Memory B cell (primary cell): ENCODE measurements around the gene GAPDHS.

Source experiments
- ATAC-seq: fragments of 150-1000 bp; cut with Tn5 transposase; 2 replicates; pipeline ENCODE4 v1.10.0; 2021; ENCODE audit warnings: low read depth, mild to moderate bottlenecking, moderate library complexity
- DNase-seq, 2 donors: peaks; one replicate each; pipeline ENCODE4 v3.0.0; 2022; ENCODE audit warnings: low spot score in 2 of 2
- H3K27ac Mint-ChIP-seq: one replicate; pipeline ENCODE4 v1.8.0; 2022; ENCODE audit warnings: mild to moderate bottlenecking, moderate library complexity, mixed read lengths
- H3K27me3 Mint-ChIP-seq: one replicate; pipeline ENCODE4 v1.8.0; 2022; ENCODE audit warnings: mixed read lengths
- H3K36me3 Mint-ChIP-seq: one replicate; pipeline ENCODE4 v1.8.0; 2022; ENCODE audit warnings: mild to moderate bottlenecking, mixed read lengths
- H3K4me1 Mint-ChIP-seq: one replicate; pipeline ENCODE4 v1.8.0; 2022; ENCODE audit warnings: mixed read lengths
- H3K4me3 Mint-ChIP-seq: one replicate; pipeline ENCODE4 v1.8.0; 2022; ENCODE audit warnings: mild to moderate bottlenecking, moderate library complexity, mixed read lengths
- H3K9me3 Mint-ChIP-seq: one replicate; pipeline ENCODE4 v1.8.0; 2022; ENCODE audit warnings: mixed read lengths

GAPDHS gene

GRCh38 chr19:35501684-35502083 is 31.6 kb upstream of the GAPDHS start:
- H3K4me1 Mint-ChIP-seq: no peaks in the 10 kb centered on the region
- H3K27ac Mint-ChIP-seq: no peak overlapping the region
- peaks cover 23% of the 10 kb centered on the region for H3K27me3 Mint-ChIP-seq
- H3K4me3 Mint-ChIP-seq: no peak overlapping the region
- H3K9me3 Mint-ChIP-seq: no peaks in the 10 kb centered on the region
- DNase-seq (no peak), ATAC-seq (no peak)
- H3K36me3 Mint-ChIP-seq: no peaks in the 10 kb centered on the region

DNA sequence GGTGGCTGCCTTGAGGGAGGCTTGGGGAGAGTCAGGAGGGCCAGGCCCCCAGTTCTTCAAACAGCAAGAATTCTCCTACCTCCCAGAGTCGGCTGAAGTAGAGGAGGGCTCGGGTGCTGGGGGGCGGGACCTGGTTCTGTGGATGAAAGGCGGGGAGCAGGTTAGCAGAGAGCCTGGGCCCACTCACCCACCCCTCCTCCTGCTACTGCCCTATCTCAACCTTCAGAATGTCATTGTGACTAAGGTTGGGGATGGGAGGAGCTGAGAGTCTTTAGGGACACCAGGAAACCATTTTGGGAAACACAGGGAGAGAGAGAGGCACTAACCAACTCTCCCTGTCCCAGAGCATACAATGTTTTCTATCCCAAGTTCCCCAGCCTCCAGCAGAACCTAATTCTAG is 30.5 kb upstream of the GAPDHS start:
- no peak overlapping the region for H3K4me3 Mint-ChIP-seq
- H3K27me3 Mint-ChIP-seq: peaks cover 26% of the 10 kb centered on the region
- H3K9me3 Mint-ChIP-seq: no peaks in the 10 kb centered on the region
- no peak for ATAC-seq
- no peaks in the 10 kb centered on the region for H3K4me1 Mint-ChIP-seq
- H3K36me3 Mint-ChIP-seq: no peaks in the 10 kb centered on the region
- DNase-seq: no peak
- no peak overlapping the region for H3K27ac Mint-ChIP-seq

GRCh38 chr19:35506011-35506410 is 27.2 kb upstream of the GAPDHS start:
- no peak for ATAC-seq
- Mint-ChIP-seq H3K4me1 (peaks cover 12% of the 10 kb centered on the region), H3K4me3 (no peak overlapping the region), H3K36me3 (no peaks in the 10 kb centered on the region), H3K27me3 (peaks cover 18% of the 10 kb centered on the region), H3K9me3 (no peaks in the 10 kb centered on the region), H3K27ac (no peak overlapping the region)
- no peak for DNase-seq

DNA sequence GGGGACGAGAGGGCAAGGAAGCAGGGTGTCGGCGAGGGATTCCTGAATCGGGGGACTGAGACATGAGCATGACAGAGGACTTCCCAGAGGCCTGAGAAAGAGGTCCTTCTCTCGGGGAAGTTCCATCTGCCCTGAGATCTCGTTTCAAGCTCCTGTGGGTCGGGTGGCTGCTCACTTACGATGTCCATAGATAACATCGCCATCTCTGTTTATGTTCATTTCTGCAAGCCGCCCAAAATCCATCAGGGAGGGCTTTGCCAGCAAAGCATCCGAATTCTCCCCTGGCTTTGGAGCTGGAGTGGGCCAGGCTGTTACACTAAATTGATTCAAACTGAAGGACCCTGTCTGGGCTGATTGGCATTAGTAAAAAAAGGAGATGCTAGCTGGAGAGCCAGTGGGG is 25.7 kb upstream of the GAPDHS start:
- H3K4me3 Mint-ChIP-seq: no peak overlapping the region
- no peak for ATAC-seq
- no peak overlapping the region for H3K27ac Mint-ChIP-seq
- peaks cover 12% of the 10 kb centered on the region for H3K4me1 Mint-ChIP-seq
- H3K36me3 Mint-ChIP-seq: no peaks in the 10 kb centered on the region
- DNase-seq: no peak
- H3K27me3 Mint-ChIP-seq: peaks cover 16% of the 10 kb centered on the region
- H3K9me3 Mint-ChIP-seq: no peaks in the 10 kb centered on the region

DNA sequence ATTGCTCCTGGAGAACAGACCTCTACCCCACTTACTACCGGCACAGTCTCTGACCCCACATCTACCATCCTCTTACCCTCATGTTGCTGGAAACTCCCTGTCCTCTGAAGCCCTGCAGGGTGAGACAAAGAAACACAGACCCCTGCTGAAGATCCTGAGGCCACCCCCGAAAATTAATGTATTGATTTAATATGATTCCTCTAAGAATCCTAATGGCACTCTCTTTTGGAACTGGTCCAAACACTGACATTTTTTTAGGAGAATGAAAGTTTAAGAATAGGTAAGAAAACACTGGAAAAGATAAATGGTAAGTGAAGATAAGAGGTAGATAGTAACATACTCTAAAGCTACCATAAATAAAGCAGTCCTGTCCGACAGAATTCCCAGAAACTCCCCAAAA is 25.1 kb upstream of the GAPDHS start:
- Mint-ChIP-seq H3K4me3 (no peak overlapping the region), H3K4me1 (peaks cover 12% of the 10 kb centered on the region), H3K27ac (no peak overlapping the region), H3K9me3 (no peaks in the 10 kb centered on the region), H3K36me3 (no peaks in the 10 kb centered on the region), H3K27me3 (peaks cover 17% of the 10 kb centered on the region)
- DNase-seq (no peak), ATAC-seq (no peak)

DNA sequence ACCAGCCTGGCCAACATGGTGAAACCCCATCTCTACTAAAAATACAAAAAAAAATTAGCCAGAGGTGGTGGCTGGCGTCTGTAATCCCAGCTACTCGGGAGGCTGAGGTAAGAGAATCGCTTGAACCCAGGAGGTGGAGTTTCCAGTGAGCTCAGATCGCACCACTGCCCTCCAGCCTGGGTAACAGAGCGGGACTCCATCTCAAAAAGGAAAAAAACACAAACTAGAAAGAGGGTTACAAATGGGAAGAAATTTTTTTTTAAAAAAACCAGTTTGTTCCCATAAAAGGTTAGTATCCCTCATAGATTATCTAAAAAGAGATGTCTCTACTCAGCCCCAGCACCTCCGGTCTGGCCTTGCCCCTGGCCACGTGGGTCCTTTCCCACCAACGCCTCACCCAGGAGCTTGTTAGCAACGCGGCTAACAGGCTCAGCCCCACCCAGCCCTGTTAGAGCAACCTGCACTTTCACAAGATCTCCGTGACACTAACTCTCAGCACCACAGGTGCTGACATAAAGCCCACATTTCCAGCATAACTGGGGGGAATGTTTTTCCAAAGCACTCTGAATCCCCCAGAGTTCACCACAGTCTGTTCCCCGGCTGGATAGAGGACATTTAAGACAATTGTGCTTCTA is 24.1 kb upstream of the GAPDHS start:
- peaks cover 12% of the 10 kb centered on the region for H3K4me1 Mint-ChIP-seq
- ATAC-seq: peak; percentile 65
- H3K9me3 Mint-ChIP-seq: no peaks in the 10 kb centered on the region
- no peaks in the 10 kb centered on the region for H3K36me3 Mint-ChIP-seq
- H3K4me3 Mint-ChIP-seq: peak overlapping the region; percentile 79
- no peak overlapping the region for H3K27ac Mint-ChIP-seq
- DNase-seq: no peak
- peaks cover 19% of the 10 kb centered on the region for H3K27me3 Mint-ChIP-seq

GRCh38 chr19:35509861-35510625 is 23.2 kb upstream of the GAPDHS start:
- H3K4me1 Mint-ChIP-seq: peaks cover 15% of the 10 kb centered on the region
- H3K9me3 Mint-ChIP-seq: no peaks in the 10 kb centered on the region
- H3K27me3 Mint-ChIP-seq: peaks cover 22% of the 10 kb centered on the region
- H3K27ac Mint-ChIP-seq: peak overlapping the region; percentile 56
- H3K36me3 Mint-ChIP-seq: no peaks in the 10 kb centered on the region
- ATAC-seq (peak; percentile 83), DNase-seq (peak; percentile 74 to 86)
- peak overlapping the region; percentile 79 for H3K4me3 Mint-ChIP-seq

- Mint-ChIP-seq H3K9me3 (no peaks in the 10 kb centered on the region), H3K27me3 (peaks cover 22% of the 10 kb centered on the region), H3K36me3 (no peaks in the 10 kb centered on the region), H3K27ac (peak overlapping the region; percentile 56), H3K4me1 (peaks cover 15% of the 10 kb centered on the region), H3K4me3 (peak overlapping the region; percentile 79)
- no peak for DNase-seq
- ATAC-seq: no peak
Measured at GRCh38 chr19:35510626-35510964, 22.7 kb upstream of the GAPDHS start.

- DNase-seq: no peak
- no peak overlapping the region for H3K4me3 Mint-ChIP-seq
- peaks cover 18% of the 10 kb centered on the region for H3K27me3 Mint-ChIP-seq
Measured at GRCh38 chr19:35511337-35511736, 21.9 kb upstream of the GAPDHS start.

GRCh38 chr19:35512831-35513627 is 20.2 kb upstream of the GAPDHS start:
- Mint-ChIP-seq H3K9me3 (no peaks in the 10 kb centered on the region), H3K27ac (no peak overlapping the region), H3K27me3 (peaks cover 20% of the 10 kb centered on the region), H3K4me3 (no peak overlapping the region), H3K4me1 (peaks cover 15% of the 10 kb centered on the region), H3K36me3 (no peaks in the 10 kb centered on the region)
- ATAC-seq (no peak), DNase-seq (no peak)

More at GRCh38 chr19:35511337-35511736, 21.9 kb upstream of the GAPDHS start:
- no peak overlapping the region for H3K27ac Mint-ChIP-seq
- peaks cover 15% of the 10 kb centered on the region for H3K4me1 Mint-ChIP-seq
- no peak for ATAC-seq
- no peaks in the 10 kb centered on the region for H3K9me3 Mint-ChIP-seq
- no peaks in the 10 kb centered on the region for H3K36me3 Mint-ChIP-seq

GRCh38 chr19:35513628-35514281 is 19.5 kb upstream of the GAPDHS start, which contains the start of gene DMKN:
TSS of gene DMKN (minus strand) at chr19:35513649. CDS start at chr19:35513475, 174 bp downstream.
- Mint-ChIP-seq H3K27ac (no peak within 1 kb of the TSS), H3K36me3 (no peaks in the 10 kb centered on the region), H3K4me1 (peaks cover 15% of the 10 kb centered on the region), H3K27me3 (peaks cover 23% of the 10 kb centered on the region), H3K9me3 (no peaks in the 10 kb centered on the region), H3K4me3 (no peak within 1 kb of the TSS)
- ATAC-seq (no peak), DNase-seq (no peak)

DNA sequence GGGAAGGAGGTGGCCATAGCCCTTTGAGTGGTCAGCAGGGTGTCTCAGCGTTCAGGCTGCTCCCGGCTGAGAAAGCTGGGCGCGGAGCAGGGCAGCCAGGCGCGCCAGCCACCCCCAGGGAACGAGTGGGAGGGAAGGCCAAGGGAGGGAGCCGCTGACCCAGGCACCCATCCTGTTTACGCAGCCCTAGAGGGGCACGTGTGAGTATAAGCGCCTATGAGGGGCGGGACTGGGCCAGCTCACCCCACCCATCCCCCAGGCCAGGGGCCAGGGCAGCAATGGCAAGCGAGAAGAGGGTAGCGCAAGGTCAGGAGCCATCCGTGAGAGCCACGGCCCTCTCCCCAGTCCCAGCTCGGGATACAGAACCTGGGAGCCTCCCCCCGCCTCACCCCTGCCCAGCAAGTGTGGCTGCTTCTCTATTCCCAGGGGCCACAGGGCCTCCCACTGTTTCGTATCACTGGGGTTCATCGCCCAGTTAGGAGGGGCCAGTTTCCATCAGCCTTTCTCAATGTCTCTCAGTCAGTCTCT is 18.9 kb upstream of the GAPDHS start:
- H3K4me1 Mint-ChIP-seq: peaks cover 13% of the 10 kb centered on the region
- no peak for ATAC-seq
- H3K27me3 Mint-ChIP-seq: peaks cover 26% of the 10 kb centered on the region
- no peak for DNase-seq
- H3K4me3 Mint-ChIP-seq: no peak overlapping the region
- no peaks in the 10 kb centered on the region for H3K36me3 Mint-ChIP-seq
- no peak overlapping the region for H3K27ac Mint-ChIP-seq
- no peaks in the 10 kb centered on the region for H3K9me3 Mint-ChIP-seq

- Mint-ChIP-seq H3K4me1 (peaks cover 6% of the 10 kb centered on the region), H3K36me3 (no peaks in the 10 kb centered on the region), H3K4me3 (no peak overlapping the region), H3K9me3 (no peaks in the 10 kb centered on the region), H3K27me3 (peaks cover 29% of the 10 kb centered on the region), H3K27ac (no peak overlapping the region)
- ATAC-seq (no peak), DNase-seq (no peak)
Measured at GRCh38 chr19:35516310-35516709, 16.9 kb upstream of the GAPDHS start.
